ENCODE data around the gene ATG2B.
"Not testable (repeated sequence)": the region's sequence is repeated elsewhere in the genome, so short reads cannot be mapped to it uniquely, and the experiment has no call there.

The ATG2B gene

DNA sequence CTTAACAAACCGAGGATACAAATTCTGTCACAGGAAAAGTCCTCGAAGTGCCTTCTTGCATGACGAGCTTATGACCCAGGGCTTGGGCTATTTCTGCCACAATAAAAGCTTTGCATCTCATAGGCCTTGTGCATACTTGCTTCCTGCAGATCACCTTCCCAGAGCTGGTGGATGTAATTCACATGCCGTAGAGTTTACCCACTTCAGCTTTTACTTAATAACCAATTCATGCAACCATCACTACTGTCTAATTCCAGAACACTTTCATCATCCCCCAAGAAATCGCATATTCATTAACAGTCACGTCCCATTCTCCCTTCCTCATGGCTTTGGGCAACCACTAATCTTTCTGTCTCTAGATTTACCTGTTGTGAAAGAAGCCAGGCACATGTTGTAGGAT is 116.1 kb downstream of the ATG2B start:
- no peak for DNase-seq

DNA sequence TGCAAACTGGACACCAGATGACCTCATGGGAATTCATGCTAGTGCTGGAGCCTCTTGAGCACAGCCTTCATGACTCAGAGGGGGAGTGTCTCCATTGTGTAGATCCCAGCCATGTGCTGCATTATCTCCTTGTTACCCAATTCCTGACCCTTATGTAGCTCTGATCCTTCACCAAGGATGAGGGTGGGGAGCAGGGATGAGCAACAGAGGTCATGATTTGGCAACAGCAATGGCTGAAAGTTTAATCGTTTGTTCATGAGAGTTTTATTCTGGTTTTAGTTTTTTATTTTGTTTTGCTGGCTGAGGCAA is 116.6 kb downstream of the ATG2B start:
- DNase-seq: no peak

DNA sequence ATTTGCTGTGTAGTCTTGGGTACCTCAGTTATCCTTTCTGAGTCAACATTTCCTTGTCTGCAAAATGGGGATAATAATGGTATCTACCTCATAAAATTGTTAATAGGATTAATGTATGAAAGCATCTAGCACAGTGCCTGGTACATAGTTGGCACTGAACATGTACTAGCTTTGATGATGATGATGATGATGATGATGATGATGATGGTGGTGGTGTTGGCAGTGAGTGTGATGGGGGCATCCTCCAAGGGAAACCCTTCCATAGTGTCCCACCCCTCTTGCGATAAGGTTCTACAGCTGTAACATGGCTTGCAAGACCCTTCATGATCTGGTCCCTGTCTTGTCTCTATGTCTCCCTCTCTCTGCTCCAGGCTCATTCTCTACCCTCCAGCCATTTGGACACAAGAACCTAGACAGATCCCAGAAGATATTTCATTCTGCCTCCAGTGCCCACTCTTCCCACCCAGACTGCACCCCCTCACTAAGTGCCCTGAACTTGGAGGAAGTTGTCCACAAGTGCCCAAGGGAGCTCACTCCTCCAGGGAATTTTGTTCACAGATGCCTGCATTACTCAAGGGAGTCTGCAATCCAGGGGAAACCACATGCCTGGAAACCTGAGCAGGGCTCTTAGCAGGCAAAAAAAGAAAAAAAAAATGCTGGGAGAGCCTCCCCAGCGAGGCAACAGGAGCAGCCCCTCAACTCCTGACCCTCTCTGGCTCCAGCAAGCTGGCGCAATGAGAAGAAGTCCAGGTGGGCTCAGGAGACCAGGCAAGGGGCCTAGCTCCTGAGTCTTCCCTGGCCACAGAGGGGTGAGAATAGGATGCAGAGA is 117.2 kb downstream of the ATG2B start:
- no peak for DNase-seq

DNA sequence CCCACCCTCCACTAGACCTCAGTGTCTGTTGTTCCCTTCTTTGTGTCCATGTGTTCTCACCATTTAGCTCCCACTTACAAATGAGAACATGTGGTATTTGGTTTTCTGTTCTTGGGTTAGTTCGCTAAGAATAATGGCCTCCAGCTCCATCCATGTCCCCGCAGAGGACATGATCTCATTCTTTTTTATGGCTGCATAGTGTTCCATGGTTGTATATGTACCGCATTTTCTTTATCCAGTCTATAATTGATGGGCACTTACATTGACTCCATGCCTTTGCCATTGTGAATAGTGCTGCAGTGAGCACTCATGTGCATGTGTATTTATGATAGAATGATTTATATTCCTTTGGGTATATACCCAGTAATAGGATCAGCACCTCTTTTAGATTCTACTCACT is 118.1 kb downstream of the ATG2B start:
- DNase-seq: not testable (repeated sequence)

DNA sequence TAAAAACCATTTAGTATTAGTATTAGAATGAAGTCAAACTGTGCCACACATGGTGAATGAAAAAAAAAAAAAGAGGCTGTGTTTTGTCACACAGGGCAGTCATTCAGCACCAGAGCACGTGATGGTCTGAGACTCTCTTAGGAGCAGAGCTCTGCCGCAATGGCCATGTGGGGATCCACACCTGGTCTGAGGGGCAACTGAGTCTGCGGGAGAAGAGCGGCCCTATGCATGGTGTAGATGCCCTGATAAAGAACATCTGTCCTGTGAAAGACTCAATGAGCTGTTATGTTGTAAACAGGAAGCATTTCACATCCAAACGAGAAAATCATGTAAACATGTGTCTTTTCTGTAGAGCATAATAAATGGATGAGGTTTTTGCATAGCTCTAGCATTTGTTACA is 119.4 kb downstream of the ATG2B start:
- DNase-seq: no peak

DNA sequence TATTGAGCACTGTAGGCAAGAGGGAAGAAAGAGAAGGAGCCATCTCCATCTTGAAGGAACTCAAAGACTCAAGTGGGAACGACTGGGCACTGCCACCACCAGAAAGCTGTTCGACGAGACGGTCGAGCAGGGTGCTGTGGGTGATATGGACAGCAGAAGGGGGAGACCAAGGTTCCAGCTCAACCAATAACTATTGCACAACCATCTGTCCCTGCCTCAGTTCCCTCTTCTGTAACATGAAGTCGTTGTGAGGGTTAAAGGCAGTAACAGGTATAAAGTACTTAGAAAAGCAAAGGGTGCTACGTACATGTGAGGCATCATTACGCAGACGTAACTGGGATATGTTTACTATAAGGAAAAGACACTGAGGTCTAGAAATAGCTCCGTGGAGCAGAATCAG is 121.0 kb downstream of the ATG2B start:
- DNase-seq: no peak

DNA sequence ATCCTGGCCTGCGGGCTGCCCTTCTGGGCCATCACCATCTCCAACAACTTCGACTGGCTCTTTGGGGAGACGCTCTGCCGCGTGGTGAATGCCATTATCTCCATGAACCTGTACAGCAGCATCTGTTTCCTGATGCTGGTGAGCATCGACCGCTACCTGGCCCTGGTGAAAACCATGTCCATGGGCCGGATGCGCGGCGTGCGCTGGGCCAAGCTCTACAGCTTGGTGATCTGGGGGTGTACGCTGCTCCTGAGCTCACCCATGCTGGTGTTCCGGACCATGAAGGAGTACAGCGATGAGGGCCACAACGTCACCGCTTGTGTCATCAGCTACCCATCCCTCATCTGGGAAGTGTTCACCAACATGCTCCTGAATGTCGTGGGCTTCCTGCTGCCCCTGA is 122.5 kb downstream of the ATG2B start:
- DNase-seq: no peak

DNA sequence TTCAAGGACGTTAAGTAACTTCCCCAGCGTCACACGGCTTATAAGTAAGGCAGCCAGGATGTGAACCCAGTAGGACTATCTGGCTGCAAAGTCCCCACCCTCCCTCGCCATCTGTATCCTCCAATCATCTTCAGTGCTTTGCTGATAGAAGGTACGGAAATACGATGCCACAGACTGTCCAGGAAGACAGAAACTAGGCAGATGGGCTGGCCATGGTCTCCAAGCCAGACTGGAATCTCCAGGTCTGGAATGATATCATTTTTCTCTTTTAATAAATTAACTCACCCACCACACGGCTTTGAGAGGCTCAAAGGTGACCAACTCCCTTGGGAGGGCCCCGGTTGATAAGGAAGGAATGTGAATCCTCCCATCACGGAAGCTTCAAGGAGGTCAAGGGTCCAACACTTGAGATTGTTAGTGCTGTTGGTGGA is 123.4 kb downstream of the ATG2B start:
- DNase-seq: no peak

DNA sequence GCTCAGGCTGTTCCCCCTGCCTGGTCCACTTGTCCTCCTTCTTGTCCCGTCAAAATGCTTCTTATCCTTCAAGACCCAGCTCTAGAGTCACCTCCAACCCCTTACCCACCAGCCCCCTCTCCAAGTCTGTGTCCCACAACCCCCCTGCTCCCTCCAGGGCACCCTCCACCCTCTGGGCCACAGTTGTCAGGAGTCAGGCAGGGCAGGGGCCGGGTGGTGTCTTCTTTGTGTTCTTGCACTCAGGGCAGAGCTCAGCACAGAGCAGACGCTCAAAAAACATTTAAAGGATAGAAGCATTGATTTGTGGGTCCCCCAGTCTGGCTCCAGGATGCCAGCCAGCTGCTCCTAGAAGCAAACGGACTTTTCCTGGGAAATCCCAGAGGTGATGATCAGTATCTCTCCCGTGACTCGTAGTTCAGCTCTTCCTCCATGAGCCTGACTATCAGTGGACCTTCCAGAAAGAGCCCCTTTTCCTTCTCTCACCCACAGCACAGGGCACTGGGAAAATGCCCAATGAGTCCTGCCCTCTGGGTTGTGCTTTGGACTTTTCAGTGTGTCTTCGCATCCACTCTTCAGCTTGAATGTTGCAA is 124.4 kb downstream of the ATG2B start:
- DNase-seq: no peak

DNA sequence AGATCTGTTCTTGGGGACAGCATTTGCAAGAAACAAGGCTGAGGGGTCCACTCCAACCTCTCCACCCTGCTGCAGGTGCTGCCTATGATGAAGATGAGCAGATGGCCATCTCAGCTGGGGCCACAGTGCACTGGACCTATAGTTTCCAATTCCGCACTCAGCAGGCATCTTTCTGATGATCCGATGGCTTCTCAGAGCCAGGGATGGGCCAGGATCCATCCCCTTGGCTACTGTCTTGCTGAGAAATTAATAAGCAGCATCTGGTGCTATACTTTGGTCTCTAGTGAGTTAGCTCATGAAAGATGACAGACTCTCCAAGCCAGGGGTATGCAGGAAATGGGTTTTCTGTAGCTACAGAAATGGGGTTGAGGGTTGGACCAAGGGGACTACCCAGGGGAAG is 125.5 kb downstream of the ATG2B start:
- no peak for DNase-seq

DNA sequence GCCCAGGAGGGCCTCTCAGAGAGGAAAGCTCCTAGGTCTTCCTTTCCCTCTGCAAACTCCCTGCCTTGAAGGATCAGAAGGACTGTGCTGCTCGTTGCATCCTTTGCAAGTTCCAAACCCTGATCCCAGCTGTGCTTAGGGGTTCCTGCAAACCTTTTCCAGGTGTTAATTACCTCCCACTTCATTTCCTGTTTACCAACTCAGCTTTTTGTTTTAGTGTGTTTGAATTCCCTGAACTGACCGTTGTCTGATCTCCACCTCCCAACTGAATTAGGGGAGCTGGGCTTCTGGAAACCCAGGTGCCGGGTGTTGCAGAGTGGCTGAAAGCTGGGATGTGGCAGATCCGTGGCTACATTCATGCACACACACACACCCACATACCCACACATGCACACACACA is 127.7 kb downstream of the ATG2B start:
- no peak for DNase-seq

DNA sequence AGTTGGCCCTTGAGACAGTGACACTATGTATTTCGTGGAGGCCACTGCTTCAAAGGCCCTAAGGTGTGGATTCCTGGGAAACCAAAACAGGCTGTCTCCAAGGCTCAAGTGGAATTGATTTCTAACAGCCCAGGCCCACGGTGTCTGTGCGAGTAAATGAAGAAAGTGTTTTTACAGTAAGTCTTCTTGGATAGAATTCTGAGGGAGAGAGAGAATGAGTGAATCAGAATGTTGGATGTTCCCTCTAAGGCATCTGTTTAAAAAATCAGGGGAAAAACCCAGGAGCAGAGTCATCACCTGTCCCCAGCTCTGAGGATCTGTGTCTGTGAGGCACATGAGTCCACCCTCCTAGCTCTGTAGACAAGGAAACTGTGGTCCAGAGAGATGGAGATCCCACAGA is 129.5 kb downstream of the ATG2B start:
- DNase-seq: no peak

DNA sequence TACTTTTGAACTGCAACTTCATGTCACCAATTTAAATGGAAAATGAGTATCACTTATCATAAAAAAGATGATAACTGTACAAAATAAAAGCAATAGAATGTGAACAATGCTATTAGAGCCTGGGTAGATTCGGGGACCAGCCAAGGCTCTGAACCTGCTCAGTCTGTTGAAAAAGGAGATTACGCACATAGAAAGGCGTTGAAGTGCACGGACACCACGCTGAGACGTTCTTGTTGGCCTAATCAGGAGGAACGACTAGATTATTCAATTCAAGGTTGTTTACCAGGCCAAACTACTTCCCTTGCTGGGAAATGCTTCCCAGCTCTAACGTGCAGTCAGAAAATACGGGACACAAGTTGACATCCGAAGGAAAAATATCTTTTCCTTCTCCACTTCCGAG is 130.6 kb downstream of the ATG2B start:
- DNase-seq: no peak

DNA sequence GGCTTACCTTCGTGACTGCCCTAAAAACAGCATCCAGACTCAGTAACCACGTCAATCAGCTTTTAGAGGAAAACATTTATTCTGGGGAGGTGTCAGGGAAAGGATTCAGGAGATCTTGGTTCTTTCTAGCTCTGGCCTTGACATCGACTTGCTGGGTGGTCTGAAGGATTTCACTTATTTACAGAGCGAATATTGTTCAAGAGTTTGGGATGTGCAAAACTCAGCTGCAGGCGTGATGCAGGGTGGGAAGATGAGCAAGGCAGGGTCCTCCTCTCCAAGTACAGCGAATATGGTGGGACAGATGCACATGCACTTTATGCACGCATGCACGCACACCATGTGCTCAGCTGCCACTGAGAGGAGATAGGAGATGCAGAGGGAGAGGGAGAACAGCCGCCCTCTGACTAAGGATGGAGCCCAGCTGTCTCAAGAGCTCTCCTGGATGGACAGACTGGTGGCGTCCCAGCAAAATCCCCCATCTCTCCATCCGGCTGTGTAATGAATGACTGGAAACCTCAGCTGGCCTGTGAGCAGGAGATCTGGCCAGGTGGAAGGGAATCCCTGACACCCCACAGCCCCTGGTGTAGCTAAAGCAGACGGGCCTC is 131.5 kb downstream of the ATG2B start:
- peak; percentile 59 for DNase-seq

DNA sequence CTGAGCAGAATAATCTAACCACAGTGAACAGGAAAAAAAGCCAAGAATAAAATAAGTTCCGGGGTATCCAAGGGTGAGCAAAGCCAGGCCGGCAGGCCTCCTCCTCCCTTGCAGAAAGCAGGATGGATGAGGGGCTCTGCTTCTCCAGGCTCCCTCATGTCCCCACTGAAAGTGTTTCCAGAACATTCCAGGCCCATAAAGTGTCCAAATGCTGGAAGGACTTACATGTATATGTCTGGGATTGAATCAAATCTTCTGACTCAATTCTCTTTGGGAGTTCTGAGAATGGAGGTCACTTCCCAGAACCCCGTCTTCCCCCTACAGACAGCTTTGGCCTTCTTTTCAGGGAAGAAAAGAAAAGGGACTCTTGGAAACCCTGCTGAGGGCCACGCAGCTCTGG is 132.1 kb downstream of the ATG2B start:
- DNase-seq: no peak

DNA sequence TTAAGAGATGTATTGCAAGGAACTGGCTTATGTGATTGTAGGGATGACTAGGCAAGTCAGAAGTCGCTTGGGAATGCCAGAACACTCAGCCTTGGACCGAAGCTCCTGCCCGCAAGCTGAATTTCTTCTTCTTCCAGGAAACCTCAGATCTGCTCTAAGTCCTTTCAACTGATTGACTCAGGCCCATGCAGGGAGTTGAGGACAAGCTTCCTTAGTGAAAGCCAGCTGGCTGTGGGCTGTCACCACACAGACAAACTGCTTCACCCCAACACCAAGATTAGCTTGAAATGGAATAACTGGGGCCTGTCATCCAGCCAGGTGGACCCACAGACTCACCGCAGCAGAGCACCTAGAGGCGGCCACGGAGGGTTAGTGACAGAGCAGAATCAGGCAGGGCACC is 133.8 kb downstream of the ATG2B start:
- no peak for DNase-seq

Measured in right hindlimb (tissue), 1 donor.